ENCODE data around the gene HES1.

Gene HES1

DNA sequence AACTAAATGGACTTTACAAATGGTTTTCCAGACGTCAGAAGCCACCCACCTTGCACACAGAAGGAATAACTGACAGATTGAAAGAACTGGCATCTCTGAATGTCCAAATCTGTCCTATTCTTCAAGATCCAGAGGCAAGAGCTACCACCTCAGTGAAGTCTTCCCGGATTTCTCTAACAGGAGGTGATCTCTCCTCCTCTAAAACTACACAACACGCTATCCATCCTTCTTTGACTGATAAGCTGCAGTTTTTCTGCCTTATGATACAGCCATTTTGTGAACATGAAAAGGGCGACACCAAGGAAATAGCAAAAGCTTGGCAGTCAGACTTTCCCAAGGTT, 37.1 kb upstream of the HES1 start:
- TF ChIP-seq CTCF (IDR thresholded peaks at IDR 0.05): no peak

GRCh38 chr3:194099215-194099614, 36.7 kb upstream of the HES1 start:
- TF ChIP-seq CTCF (IDR thresholded peaks at IDR 0.05): no peak

GRCh38 chr3:194100856-194101390, 35.0 kb upstream of the HES1 start:
- no peak for TF ChIP-seq CTCF (IDR thresholded peaks at IDR 0.05)

- no peak for TF ChIP-seq CTCF (IDR thresholded peaks at IDR 0.05)
Measured at GRCh38 chr3:194101592-194102432, 34.1 kb upstream of the HES1 start.

DNA sequence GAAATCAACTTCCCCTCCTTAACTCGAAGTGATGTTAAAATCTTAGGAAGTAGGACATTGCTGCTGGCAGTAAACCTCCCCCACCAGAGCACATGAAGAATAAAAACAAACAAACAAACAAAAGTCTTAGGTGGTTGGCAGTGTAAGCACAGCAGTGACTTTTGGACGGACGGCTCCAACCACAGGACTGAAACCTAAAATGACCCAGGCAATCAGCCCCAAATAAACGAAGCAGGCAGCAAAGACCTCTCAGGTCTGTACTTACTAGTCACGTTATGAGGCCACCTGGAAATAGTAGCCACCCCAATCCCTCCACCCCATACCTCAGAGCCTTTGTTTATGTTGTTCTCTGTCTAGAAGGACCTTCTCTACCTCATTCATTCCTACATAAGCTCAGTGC, 33.5 kb upstream of the HES1 start:
- TF ChIP-seq CTCF (IDR thresholded peaks at IDR 0.05): no peak

- TF ChIP-seq CTCF (IDR thresholded peaks at IDR 0.05): no peak
Measured at GRCh38 chr3:194103505-194103904, 32.4 kb upstream of the HES1 start.

GRCh38 chr3:194103983-194104751, 31.8 kb upstream of the HES1 start:
- TF ChIP-seq CTCF (IDR thresholded peaks at IDR 0.05): no peak
